Activated B cell treated with CpG ODN at 0.5 μM for 24 hours (primary cell): ENCODE measurements around the gene STAP2. TPM values are rescaled to one million over a fixed set of nuclear protein-coding genes. Genes with fewer than 3 reads are reported as not detected.

Experiments used
- ATAC-seq: fragments of 200-7000 bp; cut with Tn5 transposase; one replicate; pipeline ENCODE4 v1.10.0; 2021; ENCODE audit warnings: low read depth, mild to moderate bottlenecking, moderate library complexity
- CTCF ChIA-PET: fragments of 350-600 bp; sonication (Branson Sonifier 250); formaldehyde crosslinking; loops from one replicate; lab custom pipeline; 2021; ENCODE audit warnings: antibody characterized with exemption; lab: Charles Lee
- POLR2A ChIA-PET: fragments of 350-600 bp; sonication (Branson Sonifier 250); formaldehyde crosslinking; loops from one replicate; lab custom pipeline; 2021; ENCODE audit warnings: antibody characterized with exemption; lab: Charles Lee
- DNase-seq: peaks from one replicate; pipeline ENCODE4 v3.0.0; 2022
- H3K27ac Mint-ChIP-seq: one replicate; pipeline ENCODE4 v1.8.0; 2020; ENCODE audit warnings: mixed read lengths
- H3K27me3 Mint-ChIP-seq: one replicate; pipeline ENCODE4 v1.8.0; 2021; ENCODE audit warnings: mixed read lengths
- H3K36me3 Mint-ChIP-seq: one replicate; pipeline ENCODE4 v1.8.0; 2021; ENCODE audit warnings: low read depth, mixed read lengths
- H3K4me1 Mint-ChIP-seq: one replicate; pipeline ENCODE4 v1.8.0; 2021; ENCODE audit warnings: mixed read lengths
- H3K4me3 Mint-ChIP-seq: one replicate; pipeline ENCODE4 v1.8.0; 2020; ENCODE audit warnings: mild to moderate bottlenecking, mixed read lengths
- H3K9me3 Mint-ChIP-seq: one replicate; pipeline ENCODE4 v1.8.0; 2020; ENCODE audit warnings: mixed read lengths
- intact Hi-C: fragments of 100-400 bp; cut with micrococcal nuclease; formaldehyde crosslinking; loops from one replicate; pipeline ENCODE4 v1.15.1; 2024
- total RNA-seq: library from RNA; stranded (reverse); gene quantifications from 2 replicates; pipeline ENCODE4 v1.2.3, GENCODE V29; 2022
- TF ChIP-seq, protein P1 (sequence below): fragments of 200-600 bp; IDR thresholded peaks from one replicate; pipeline ENCODE4 v1.8.0; 2022; ENCODE audit warnings: antibody characterized with exemption, mild to moderate bottlenecking

STAP2 gene
- total RNA-seq, 1 donor from 2014 or later = 1.1 TPM

DNA sequence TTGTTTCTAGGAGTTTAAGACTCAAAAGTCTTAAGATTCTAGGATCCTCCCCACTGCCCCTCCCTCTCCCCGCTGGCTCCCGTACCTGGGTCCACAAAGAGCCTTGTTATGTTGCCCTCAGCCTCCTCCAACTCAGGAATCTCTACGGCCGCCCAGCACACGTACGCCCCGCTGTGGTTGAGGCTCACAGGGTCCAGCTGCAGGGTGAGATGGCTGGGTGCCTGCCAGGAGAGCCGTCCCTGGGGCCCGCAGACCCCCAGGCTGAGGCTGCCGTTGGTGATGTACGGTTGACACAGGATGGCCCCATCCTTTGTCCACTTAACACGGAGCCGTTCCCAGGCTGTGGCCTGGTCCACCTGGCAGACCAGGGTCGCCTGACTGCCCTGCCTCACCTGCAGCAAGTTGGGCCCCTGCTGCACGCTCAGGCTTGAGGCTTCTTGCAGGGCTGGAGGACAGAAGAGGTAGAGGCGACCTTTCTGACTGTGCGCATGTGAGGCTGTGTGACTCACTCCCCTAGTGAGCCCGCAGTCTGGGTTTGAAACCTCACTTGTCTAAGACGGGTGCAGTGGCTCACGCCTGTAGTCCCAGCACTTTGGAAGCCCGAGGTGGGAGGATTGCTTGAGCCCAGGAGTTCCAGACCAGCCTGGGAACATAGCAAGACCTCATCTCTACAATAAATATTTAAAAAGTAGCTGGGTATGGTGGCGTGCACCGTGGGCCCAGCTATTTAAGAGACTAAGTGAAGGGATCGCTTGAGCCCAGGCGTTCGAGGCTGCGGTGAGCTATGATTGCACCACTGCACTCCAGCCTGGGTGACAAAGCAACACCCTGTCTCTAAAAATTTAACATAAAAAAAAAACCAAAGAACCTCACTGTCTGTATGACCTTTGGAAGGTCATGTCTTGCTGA is 40.5 kb downstream of the STAP2 start:
- Mint-ChIP-seq H3K4me1 (peaks cover 3% of the 10 kb centered on the region), H3K9me3 (no peaks in the 10 kb centered on the region), H3K36me3 (no peaks in the 10 kb centered on the region), H3K4me3 (no peak overlapping the region), H3K27ac (no peak overlapping the region), H3K27me3 (peaks cover 9% of the 10 kb centered on the region)
- no peak for ATAC-seq
- DNase-seq = no peak
- ChIA-PET CTCF (no interaction called here), POLR2A (no interaction called here)
- TF ChIP-seq, protein P1, sequence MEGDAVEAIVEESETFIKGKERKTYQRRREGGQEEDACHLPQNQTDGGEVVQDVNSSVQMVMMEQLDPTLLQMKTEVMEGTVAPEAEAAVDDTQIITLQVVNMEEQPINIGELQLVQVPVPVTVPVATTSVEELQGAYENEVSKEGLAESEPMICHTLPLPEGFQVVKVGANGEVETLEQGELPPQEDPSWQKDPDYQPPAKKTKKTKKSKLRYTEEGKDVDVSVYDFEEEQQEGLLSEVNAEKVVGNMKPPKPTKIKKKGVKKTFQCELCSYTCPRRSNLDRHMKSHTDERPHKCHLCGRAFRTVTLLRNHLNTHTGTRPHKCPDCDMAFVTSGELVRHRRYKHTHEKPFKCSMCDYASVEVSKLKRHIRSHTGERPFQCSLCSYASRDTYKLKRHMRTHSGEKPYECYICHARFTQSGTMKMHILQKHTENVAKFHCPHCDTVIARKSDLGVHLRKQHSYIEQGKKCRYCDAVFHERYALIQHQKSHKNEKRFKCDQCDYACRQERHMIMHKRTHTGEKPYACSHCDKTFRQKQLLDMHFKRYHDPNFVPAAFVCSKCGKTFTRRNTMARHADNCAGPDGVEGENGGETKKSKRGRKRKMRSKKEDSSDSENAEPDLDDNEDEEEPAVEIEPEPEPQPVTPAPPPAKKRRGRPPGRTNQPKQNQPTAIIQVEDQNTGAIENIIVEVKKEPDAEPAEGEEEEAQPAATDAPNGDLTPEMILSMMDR = no peak
- intact Hi-C loops = no loop called here

DNA sequence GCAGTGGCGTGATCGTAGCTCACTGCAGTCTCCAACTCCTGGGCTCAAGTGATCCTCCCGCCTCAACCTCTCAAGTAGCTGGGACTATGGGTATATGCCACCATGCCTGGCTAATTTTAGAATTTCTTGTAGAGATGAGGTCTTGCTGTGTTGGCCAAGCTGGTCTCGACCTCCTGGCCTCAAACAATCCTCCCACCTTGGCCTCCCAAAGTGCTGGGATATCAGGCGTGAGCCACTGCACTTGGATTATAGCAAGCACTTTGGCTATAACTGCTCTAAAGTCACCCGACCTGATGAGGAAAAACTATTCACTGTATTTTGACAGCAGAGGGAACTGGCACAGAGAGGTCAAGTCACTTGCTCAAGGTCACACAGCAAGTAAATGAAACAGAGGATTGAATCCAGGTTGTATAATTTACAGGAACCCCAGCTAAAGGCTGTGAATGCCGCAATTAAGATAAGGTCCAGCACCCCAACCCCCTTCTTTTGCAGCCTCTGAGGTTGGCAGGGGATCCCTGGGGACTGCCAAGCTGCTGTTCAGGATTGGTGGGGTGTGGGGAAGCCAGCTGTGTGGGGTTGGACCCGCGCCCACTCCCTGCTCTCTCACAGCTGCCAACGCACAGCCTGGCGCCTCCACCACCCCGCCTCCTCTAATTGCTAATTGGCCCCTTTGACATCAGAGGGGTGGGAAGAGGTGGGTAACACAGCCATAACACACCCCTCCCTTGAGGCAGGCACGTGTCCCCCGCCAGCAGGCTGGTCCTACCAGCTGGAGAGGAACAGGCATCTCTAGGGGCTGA is 42.5 kb downstream of the STAP2 start:
- Mint-ChIP-seq H3K36me3 (no peaks in the 10 kb centered on the region), H3K27ac (no peak overlapping the region), H3K4me1 (no peaks in the 10 kb centered on the region), H3K4me3 (no peak overlapping the region), H3K27me3 (peaks cover 5% of the 10 kb centered on the region), H3K9me3 (no peaks in the 10 kb centered on the region)
- POLR2A ChIA-PET = interaction anchor here (0.6 kb wide), 1 partner anchor 1150 kb away, joined by 3 read pairs; no protein-coding TSS in a partner anchor
- TF ChIP-seq, protein P1 = no peak
- CTCF ChIA-PET = no interaction called here
- ATAC-seq (peak; percentile 37), DNase-seq (no peak)
- intact Hi-C loops = no loop called here

DNA sequence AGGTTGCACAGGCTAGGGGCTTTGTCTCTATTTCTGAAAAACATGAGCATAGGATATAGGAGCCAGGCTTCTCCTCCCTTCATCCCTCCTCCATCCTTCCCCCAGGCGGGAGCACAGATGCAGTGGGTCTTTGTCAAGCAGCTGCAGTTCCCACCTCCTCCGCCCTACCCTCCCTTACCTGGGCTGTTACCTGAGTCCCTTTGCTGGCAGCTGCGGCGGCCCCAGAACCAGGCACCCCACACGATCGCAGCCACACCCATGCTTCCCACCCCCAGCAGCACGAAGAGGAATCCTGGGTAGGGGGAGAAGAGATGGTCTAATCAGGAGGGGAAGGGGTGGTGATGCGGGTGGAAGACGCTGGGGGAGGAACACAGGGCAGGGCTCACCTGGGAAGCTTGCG is 44.2 kb downstream of the STAP2 start:
- ATAC-seq (no peak), DNase-seq (no peak)
- H3K9me3 Mint-ChIP-seq = no peaks in the 10 kb centered on the region
- no peaks in the 10 kb centered on the region for H3K4me1 Mint-ChIP-seq
- intact Hi-C loops = no loop called here
- H3K36me3 Mint-ChIP-seq = no peaks in the 10 kb centered on the region
- peaks cover 4% of the 10 kb centered on the region for H3K27me3 Mint-ChIP-seq
- ChIA-PET CTCF (interaction anchor here (0.7 kb wide), 1 partner anchor 17 kb away, joined by 3 read pairs; no protein-coding TSS in a partner anchor), POLR2A (interaction anchor here (0.9 kb wide), 1 partner anchor 20 kb away, joined by 3 read pairs; no protein-coding TSS in a partner anchor)
- TF ChIP-seq, protein P1 = no peak
- H3K4me3 Mint-ChIP-seq = no peak overlapping the region
- H3K27ac Mint-ChIP-seq = no peak overlapping the region

DNA sequence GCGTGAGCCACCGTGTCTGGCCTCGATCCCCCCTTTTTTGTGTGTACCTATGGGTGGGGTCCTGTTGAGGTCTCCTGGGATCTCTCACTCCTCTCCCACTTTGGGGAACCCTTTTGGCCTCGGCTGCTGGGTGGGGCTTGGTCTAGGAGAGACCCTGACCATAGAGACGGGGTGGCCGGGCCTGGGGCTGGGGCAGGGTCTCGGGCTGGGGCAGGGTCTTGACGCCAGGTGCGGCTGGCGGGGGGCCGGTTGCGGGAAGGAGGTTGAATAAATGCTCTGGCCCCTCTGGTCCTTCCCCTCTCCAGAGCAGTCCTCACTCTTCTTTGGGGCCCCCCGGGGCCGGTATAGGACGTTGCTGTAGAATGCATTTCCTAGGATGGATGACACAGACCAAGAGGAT is 46.1 kb downstream of the STAP2 start:
- CTCF ChIA-PET = no interaction called here
- Mint-ChIP-seq H3K27ac (no peak overlapping the region), H3K9me3 (no peaks in the 10 kb centered on the region), H3K27me3 (peaks cover 6% of the 10 kb centered on the region), H3K4me3 (no peak overlapping the region), H3K4me1 (no peaks in the 10 kb centered on the region), H3K36me3 (no peaks in the 10 kb centered on the region)
- TF ChIP-seq, protein P1 = no peak
- DNase-seq = no peak
- POLR2A ChIA-PET = no interaction called here
- no peak for ATAC-seq
- intact Hi-C loops = no loop called here

DNA sequence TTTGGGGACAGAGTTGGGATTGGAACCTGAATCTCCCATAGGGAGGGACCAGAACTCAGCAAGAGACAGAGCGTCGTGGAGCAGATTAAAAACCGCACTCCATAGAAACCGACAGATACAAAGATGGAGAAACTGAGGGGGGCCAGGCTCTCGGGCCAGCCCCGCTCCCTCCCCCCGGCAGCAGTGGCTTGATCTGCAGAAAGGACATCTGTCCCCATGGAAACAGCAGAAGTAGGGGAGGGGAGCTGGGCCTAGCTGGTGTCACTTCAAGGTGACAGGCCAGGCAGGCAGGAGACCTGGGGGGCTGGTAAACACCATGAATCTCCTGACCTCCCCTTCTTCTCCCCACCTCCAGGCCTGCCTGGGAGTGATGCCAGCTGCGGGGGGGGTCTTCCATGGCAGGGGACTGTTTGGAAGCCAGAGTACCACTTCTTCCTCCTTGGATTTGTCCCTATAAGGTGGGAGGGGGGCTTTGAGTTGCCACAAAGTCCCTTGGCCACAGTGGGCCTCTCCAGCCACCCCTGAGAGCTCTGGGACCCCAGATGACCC is 47.4 kb downstream of the STAP2 start:
- Mint-ChIP-seq H3K4me1 (no peaks in the 10 kb centered on the region), H3K36me3 (no peaks in the 10 kb centered on the region), H3K4me3 (no peak overlapping the region), H3K27me3 (peaks cover 7% of the 10 kb centered on the region), H3K27ac (no peak overlapping the region), H3K9me3 (no peaks in the 10 kb centered on the region)
- POLR2A ChIA-PET = no interaction called here
- no peak for ATAC-seq
- TF ChIP-seq, protein P1 = no peak
- CTCF ChIA-PET = no interaction called here
- no peak for DNase-seq
- intact Hi-C loops = no loop called here
